GM18868 (cell line): ENCODE results near the gene PNLIPRP2.

ENCODE experiments used
- ATAC-seq: cut with Tn5 transposase; IDR thresholded peaks from one replicate; pipeline ENCODE4 v1.9.1; 2021; ENCODE audit warnings: mild to moderate bottlenecking, moderate library complexity; ENCODE audit not compliant: unreplicated experiment

PNLIPRP2 gene

DNA sequence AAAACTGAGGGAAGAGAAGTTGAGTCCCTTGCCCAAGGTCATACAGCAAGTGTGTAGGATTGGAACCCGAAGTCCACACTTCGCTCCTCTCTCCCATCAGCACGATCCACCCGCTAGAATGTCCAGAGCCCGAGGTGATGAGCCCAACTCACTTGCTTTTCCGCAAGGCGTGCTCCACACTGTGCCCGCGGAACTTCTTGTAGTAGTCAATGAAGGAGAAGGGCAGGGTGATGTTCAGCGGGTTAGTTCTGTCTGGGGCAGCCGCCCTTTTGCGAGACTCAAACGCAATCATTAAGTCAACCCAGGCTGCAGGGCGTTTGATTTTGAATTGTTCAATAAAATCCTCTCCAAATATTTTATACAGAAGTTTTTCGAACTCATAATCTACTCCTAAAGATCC, 58.6 kb downstream of the PNLIPRP2 start:
- no peak for ATAC-seq

DNA sequence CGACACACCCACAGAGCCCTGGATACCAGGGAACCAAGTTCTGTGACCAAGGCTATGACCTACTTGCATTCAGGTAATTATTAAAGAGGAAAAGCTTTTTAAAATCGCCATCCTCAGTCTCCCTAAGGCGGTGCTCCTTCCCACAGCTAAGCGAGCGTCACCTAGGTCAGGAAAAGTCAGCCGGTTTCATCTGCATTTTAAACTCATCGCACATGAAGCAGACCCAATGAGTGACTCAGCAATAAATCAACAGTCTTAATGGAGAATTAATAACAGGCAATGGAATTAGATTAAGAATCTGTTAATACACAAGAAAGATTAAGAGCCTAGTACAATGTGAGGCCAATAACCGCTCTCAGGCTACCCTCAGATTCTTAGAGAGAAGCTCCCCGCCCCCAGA, 62.4 kb downstream of the PNLIPRP2 start:
- ATAC-seq = no peak

GRCh38 chr10:116683821-116684220, 63.1 kb downstream of the PNLIPRP2 start:
- no peak for ATAC-seq

DNA sequence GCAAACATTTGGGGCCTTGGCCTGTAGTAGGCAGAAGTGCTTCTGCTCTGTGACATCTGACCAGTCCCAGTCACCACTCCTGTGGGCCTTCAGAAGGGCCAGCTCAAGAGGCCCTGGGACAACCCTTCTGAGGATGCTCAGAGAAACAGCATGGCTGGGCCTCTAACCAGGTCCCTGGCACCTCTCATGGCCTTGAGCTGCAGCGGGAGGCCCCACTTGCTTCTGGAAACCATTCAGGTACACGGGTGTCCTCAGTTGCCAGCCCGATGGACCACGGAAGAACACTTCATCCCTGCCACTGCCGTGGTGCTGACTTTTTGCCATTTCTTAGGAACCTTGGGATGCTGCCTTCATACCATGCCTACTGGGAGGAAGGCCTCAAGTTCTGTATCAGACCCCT, 64.0 kb downstream of the PNLIPRP2 start:
- ATAC-seq = no peak

GRCh38 chr10:116685807-116686206, 65.1 kb downstream of the PNLIPRP2 start:
- no peak for ATAC-seq

- no peak for ATAC-seq
Observed at GRCh38 chr10:116686632-116687031, 65.9 kb downstream of the PNLIPRP2 start.

DNA sequence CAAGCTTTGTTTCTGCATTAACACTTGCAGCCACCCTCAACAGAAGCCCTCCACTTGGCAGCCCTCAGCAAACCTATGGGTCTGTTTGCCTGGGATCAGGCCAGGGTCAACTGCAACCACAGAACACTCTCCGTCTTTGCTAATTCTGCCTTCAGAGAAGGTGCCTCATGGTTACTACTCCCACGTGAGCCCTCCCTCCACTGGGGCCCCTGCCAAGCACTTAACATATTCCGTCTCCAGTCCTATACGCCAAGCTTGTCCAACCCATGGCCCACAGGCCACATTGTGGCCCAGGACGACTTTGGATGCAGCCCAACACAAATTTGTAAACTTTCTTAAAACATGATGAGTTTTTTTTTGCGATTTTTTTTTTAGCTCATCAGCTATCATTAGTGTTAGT, 66.9 kb downstream of the PNLIPRP2 start:
- no peak for ATAC-seq

DNA sequence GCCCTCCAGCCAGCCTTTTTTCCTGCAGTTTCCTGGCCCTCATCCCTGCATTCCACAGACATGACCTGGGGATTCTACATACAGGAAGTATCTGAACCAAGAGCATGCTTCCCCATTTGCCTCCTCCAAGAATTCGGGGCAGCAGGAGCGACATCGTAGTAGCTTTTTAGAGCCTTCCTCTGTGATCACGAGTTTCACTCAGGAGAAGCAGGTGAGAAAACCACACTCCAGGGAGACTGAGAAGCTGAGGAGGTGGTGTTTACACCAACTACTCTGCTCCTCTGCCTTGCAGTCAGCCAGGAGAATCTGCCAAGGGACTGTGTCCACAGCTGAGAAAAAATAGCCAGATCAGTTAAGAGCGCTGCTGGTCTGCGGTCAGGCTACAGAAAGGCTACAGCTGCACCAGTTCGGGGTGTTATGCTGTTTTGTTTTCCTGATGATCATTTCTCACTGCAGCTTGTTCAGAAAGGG, 67.5 kb downstream of the PNLIPRP2 start:
- no peak for ATAC-seq

GRCh38 chr10:116688741-116689495, 68.2 kb downstream of the PNLIPRP2 start:
- ATAC-seq = no peak

DNA sequence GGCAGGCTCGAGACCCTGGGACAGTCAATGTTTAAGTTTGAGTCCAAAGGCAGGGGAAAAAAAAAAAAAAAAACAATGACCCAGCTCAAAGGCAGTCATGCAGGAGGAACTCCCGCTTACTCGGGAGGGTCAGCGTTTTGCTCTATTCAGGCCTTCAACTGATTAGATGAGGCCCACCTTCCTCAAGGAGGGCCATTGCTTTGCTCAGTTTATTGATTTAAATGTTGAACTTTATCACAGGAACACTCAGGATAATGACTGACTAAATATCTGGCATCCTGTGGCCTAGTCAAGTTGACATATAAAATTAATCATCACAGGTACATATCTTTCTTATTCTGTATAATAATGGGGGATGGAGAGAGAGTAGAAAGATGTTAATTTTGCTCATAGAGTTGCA, 69.0 kb downstream of the PNLIPRP2 start:
- no peak for ATAC-seq

DNA sequence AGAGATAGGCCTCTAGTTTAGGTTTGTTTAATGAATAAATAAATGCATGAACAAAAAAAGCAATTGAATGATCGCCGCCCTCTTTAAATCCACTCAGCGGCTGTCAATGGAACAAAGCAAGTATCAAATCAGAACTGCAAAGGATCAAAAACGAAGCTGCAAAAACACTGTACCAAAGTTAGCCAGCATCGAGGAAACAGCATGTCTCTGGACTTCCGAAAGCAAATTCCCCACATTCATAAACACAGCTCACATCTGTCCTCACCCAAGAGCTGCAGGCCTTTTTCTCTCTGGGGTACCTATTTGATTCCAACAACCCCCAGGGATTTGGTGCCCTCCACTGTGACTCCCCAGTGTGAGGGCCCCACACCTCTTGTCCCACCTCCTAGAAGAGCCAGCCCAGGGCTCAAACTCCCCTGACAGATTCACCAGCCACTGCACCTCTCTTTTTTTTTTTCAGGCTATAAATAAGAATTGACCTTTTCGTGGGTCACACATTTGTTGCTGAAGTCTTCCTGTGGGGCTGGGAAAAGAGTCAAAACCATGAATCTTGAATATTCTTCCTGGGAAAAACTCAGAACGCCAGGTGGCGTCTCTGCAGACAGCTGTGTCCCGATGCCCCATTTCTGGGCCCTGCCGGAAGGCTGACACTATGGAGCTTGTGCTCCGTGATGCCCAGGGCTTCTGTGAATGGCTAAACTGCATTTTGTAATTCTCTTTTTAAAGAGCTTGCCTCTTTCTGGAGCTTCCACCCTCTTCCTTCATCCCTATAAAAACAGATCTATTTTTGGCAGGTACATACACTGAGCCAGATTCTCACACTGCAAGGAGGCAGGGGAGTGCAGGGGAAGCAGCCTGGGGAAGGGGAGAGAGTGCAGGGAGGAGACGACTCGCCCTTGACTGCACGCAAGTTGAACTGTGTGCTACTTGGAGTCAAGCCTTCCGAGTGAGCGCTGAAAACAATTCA, 69.9 kb downstream of the PNLIPRP2 start:
- no peak for ATAC-seq

DNA sequence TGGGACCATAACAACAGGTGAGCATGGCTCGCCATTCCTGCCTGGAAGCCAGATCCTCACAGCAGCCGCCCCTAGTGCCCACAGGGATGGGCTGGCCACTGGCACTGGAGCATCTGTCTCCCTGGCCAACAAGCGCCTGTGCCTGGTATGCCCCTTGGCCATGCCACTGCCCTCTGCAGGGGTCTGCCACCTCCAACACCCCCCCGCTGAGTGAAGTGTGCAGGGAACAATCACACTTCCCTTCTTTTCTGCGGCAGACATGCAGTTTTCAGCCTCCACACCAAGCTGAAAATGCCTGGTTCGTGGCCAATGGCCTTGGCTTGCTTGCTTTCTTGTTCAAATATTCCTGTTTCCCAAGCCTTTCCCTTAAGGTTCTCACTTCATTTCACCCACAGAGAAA, 70.9 kb downstream of the PNLIPRP2 start:
- ATAC-seq = no peak

DNA sequence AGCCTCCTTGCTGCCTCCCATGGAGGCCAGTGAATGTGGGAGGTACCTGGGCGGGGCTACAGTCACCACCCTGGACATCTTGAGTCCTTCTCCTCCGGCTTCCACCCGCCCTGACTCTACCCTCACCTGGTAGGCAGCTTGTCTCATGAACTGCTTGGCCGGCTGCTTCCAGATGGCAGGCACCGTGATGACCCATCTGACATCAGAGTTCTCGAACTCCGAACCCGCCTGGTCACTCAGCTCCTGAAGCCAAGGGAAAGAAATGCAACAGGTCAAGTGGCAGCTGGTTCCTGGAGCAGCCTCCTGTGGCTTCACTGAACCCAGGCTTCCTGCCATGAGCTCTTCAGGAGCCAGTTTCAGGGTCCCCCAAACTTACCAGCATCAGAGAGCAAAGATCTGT, 71.5 kb downstream of the PNLIPRP2 start:
- ATAC-seq = no peak

- ATAC-seq = no peak
Observed at GRCh38 chr10:116694243-116694926, 73.6 kb downstream of the PNLIPRP2 start.
